GM21825 (cell line): ENCODE results near the gene FBXW8.

Experiments
- ATAC-seq: cut with Tn5 transposase; IDR thresholded peaks from one replicate; pipeline ENCODE4 v1.9.1; 2021; ENCODE audit warnings: mild to moderate bottlenecking, moderate library complexity; ENCODE audit not compliant: unreplicated experiment

The FBXW8 gene

GRCh38 chr12:117036547-117036946 lies 125.8 kb downstream of the FBXW8 start:
- ATAC-seq: no peak

GRCh38 chr12:117037289-117038022 lies 126.7 kb downstream of the FBXW8 start:
- ATAC-seq: no peak

- ATAC-seq: no peak
Observed at GRCh38 chr12:117038023-117038680, 127.4 kb downstream of the FBXW8 start.

DNA sequence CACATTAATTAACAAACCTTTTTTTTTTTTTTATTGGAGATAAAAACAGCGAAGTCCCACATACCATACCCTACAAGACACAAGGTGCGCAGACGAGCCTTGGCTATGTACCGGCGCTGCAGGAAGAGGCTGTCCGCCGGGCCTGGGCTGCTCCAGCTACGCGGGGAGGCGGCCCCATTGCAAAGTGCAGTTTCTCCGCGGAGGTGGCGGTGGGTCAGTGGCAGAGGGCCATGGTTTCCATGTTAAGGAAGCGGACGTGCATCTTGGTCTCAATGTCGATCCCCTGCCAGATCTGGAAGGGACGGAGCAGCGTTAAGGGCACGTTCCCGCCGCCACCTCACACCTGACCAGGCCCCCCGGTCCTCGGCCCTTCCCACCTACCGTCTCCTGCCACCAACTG lies 128.2 kb downstream of the FBXW8 start:
- ATAC-seq: no peak

DNA sequence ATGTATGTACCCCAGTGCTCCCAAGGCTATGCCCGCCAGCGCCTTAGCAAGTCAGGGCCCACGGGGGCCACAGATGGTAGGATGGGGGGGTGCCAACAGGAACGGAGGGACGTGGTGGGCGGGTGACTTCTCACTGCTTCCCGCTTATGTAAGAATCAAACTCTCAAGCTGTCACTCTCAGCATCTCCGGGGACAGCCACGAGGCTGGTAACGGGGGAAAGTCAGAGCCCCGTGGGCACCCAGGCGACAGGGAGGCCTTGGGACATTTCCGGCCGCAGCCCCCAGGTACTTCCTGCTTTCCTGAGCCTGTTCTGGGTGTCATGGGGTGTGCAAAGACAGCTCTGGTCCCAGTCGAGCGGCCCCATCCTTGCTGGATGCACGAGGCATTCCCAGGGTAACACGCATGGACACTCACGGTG lies 129.2 kb downstream of the FBXW8 start:
- no peak for ATAC-seq

- no peak for ATAC-seq
Observed at GRCh38 chr12:117040496-117040895, 129.7 kb downstream of the FBXW8 start.

DNA sequence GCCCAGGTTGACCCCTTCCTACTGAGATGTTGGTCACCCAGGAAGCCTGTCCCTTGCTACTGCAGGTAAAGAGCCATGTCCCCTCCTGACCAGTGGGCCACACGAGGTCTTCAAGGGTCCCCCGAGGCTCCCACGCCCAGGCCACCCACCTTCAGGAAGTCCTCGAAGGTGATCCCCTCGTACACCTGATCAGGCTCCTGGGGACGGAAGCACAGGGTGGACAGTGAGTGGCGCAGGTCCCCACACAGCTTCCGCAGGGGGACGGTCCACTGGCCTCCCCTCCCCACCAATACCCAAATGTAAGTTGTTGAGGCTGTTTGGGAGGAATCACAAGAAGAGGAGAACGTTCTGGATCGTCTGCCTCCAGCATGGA lies 131.0 kb downstream of the FBXW8 start:
- no peak for ATAC-seq

DNA sequence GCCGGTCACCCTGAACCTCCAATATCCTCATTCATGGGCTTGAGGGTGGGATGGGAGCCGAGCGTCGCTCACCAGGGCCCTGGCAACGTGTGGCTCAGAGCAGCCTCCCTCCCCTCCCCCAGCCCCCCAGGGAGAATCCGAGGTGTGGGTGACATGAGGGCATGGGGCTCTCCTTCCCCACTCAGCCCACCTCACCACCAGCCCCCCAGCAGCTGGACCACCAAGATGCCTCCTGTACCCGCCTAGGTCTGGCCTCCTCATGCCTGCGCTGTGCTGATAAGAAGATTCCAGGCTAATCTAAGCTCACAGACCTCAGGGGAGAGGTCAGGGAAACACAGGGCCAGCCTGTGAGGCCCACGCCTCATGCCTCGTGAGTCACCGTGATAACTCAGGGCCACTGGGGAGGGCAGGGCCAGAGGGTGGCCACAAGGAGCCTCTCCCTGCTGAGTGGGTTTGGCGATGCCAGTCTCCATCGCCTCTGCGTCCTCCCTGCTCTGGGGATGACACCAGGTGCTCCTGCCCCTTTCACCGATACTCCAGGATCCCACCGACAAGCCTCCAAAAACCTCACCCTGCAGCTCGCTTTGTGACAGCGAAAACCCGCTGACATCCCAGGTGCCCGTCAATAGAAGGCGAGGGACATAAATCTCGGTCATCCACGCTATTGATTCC lies 131.6 kb downstream of the FBXW8 start:
- no peak for ATAC-seq

DNA sequence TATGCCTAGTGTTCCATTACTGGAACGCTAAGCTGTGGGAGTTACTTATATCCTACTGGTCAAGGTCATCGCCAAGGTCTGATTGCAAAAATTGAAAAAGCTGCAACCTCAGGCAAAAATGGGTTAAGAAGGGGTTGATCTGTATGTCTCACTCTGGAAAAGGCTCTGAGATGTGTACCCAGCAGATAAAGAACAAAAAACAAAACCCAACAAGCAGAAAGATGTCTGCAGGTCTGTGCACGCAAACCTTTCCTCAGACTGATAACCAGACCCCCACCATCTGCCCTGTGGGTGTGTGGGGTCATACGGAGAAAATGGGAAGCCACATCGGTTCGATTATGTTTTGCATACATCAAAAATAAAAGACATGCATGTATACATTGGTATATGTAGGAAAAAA lies 132.1 kb downstream of the FBXW8 start:
- no peak for ATAC-seq

DNA sequence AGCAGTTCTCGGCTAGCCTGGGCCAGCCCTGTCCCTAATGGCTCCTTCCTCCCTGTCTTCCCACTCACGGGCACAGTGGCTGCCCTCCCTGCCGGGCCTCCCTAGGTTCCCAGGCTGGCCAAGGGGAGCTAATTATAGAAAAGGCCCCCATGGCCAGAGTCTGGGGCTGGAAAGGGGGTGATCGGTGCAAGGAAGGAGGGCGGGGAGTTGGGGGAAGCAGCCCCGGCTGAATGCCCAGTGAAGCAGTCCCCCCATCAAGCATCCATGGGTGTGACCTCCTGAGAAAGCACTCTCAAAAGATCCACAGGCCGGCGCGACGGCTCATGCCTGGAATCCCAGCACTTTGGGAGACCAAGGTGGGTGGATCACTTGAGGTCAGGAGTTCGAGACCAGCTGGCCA lies 133.6 kb downstream of the FBXW8 start:
- ATAC-seq: no peak

DNA sequence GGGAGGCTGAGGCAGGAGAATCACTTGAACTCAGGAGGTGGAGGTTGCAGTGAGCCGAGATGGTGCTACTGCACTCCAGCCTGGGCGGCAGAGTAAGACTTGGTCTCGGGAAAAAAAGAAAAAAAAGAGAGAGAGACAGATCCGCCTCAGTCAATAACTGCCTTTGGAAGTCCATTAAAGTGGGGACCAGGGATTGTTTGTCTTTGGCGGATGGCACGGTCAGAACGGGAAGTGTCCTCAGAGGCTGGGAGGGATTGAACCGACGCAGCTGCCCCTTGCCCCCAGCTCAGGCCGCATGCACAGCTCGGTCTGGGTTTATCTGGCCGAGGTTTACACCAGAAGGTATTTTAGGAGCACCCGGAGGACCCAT lies 134.0 kb downstream of the FBXW8 start:
- no peak for ATAC-seq

GRCh38 chr12:117045160-117046010 lies 134.6 kb downstream of the FBXW8 start:
- no peak for ATAC-seq

- ATAC-seq: no peak
Observed at GRCh38 chr12:117046011-117046369, 135.2 kb downstream of the FBXW8 start.

DNA sequence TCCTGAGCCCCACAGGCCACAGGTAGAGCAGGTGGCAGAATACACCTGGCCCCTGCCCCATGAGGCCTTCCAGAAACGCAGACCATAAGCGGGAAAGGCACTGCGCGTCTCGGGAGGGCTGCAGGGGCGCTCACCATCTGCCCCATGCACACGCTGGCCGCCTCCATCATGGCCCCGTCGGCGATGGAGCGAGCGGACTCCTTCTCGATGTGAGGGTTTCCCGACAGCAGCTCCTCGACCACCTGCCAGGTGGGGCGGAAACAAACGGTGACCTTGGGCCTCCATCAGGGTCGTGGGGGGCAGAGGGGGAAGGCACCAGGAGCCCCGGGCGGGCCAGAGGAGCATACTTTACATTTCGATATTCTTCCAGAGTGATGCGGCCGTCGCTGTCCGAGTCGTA lies 135.7 kb downstream of the FBXW8 start:
- ATAC-seq: no peak

GRCh38 chr12:117046861-117047530 lies 136.2 kb downstream of the FBXW8 start:
- no peak for ATAC-seq

- ATAC-seq: no peak
Observed at GRCh38 chr12:117047810-117048584, 137.2 kb downstream of the FBXW8 start.

GRCh38 chr12:117048585-117048904 lies 137.8 kb downstream of the FBXW8 start:
- no peak for ATAC-seq

DNA sequence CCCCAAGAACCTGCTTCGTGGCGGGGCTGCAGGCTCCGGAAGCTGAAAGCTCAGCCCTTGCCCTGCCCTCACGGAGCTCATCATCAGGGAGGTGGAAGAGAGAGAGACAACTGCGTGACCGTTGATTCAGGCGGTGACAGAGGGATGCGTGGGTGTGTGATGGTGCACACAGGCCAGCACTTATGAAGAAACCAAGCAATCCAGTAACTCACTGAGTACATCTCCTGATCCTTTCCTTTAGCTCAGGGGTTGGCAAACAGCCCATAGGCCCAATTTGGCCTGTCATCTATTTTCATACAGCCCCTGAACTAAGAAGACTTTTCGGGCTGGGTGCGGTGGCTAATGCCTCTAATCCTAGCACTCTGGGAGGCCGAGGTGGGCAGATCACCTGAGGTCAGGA lies 138.5 kb downstream of the FBXW8 start:
- ATAC-seq: no peak

GRCh38 chr12:117050060-117050459 lies 139.3 kb downstream of the FBXW8 start:
- no peak for ATAC-seq

GRCh38 chr12:117051380-117051779 lies 140.6 kb downstream of the FBXW8 start:
- no peak for ATAC-seq
